CD4-positive, alpha-beta T cell treated with Interleukin-1 beta for 1 hour (primary cell): ENCODE results near the gene RAMACL.
A peak's percentile ranks its signal among the peaks of the same experiment; 100 is the strongest.

Source experiments
- DNase-seq, 2 donors: peaks; one replicate each; pipeline ENCODE4 v3.0.0-alpha.2; 2020 to 2022

Gene RAMACL

GRCh38 chr6:166572370-166573261, 13.9 kb downstream of the RAMACL start:
- DNase-seq, result no peak

DNA sequence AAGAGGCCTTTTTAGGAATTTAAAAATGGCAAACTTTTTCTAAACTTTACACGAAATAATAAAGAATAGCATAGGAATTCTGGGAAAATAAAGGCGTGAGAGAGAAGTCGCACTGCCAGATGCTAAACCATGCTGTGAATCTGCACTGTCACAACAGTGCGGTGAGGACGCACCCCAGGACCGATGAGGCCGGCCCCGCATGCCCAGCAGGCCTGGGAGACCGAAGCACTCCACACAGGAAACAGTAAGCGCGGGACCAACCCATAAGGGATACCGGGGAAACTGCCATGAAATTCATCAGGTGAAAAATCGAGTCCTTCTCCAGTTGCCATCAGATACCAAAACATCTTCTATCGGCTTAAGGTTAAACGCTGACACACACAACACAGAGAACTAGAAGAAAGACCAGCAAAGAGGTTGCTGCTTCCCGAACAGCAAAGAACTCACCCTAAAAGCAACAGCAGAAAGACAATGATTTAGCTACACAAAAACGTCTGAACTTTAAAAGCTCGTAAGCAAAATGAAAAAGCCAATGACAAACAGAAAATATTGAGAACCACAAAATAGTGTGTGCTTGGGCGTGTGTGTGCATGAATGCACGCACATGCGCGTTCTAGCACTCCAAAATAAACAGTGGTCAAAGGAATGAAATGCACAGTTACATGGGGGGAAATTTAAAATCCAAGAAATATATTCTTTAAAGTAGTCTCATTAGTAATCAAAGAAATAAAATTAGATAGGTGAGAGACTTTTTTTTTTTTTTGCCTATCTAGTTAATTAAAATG, 15.4 kb downstream of the RAMACL start:
- DNase-seq, result no peak

GRCh38 chr6:166569206-166569605, 17.3 kb downstream of the RAMACL start:
- no peak for DNase-seq

DNA sequence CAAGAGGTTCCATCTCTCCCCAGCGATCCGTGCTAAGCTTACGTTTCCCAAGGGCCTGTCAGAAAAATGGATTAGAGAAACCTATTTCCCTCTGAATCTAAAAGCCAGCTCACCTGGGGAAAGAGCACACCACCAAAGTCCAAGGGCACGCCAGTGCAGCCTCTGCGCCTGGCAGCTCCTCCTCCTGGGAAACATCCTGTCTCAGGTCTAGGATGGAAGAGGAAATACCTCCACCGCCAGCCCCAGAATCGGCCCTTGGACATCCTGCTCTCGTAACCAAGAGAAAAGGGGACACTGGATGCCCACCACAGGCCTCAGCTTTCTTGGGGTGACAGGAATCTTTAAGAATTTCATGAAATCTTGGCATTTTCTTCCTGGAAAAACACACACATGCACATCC, 18.7 kb downstream of the RAMACL start:
- DNase-seq, result no peak

DNA sequence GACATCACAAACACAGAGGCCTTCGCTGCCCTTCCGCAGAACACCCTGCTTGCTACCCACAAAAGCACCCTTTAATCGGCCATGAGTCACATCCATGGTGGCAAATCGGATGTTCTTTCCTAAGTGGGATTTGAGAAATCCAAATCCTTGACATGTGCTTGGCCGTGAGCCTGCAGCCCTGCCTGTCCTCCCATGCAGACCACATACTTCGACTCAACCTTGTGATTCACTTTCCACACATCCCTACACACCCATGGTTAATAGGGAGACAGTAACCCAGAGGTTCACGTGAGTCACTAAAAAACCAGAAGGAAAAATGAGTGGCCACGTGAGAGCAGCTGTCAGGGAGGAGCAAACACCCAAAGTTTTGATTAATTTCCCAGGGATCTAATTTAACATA, 19.4 kb downstream of the RAMACL start:
- DNase-seq, result no peak

DNA sequence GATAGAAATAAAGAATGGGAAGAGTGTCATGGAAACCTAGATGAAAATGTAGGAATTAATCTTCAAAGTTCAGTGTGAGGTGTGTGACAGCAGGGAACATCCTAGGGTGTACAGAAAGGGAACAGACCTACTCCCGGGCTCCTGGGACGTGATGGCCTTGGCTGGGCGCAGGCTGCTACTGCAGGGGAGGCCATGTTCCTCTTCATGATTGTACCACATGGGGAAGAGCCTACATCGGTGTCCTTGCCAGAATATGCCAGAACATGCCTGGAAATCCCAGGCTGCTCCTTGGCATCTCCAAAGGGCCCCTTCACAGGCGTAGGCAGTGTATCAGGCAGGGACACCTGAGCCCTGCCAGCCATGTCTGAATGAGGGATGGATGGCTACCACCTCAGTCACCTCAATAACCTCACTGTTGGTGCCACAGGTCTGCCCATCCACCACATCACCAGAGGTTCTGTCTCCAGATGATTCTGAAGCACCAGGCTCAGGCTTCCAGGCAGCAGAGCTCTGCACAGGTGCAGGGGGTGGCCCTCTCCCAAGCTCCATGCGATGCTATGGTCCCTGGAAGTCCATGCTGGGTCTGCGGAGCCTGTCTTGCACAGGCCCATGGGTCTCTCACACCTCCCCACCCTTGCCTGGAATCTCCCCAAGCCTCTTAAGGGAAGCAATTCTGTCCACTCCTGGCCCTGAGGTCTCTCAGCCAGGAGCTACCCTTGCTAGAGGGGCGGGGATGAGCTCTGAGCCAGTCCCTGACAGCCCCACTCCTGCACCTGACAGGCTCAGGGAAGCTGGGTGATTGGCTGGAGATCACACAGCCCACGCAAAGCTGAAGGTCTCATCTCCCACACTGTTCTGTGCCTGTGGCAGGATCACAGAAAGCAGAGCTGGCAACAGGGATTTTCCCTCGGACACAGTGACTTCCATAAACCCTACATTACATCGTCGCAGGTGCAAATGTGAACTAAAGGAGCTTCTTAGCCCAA, 20.2 kb downstream of the RAMACL start:
- no peak for DNase-seq

DNA sequence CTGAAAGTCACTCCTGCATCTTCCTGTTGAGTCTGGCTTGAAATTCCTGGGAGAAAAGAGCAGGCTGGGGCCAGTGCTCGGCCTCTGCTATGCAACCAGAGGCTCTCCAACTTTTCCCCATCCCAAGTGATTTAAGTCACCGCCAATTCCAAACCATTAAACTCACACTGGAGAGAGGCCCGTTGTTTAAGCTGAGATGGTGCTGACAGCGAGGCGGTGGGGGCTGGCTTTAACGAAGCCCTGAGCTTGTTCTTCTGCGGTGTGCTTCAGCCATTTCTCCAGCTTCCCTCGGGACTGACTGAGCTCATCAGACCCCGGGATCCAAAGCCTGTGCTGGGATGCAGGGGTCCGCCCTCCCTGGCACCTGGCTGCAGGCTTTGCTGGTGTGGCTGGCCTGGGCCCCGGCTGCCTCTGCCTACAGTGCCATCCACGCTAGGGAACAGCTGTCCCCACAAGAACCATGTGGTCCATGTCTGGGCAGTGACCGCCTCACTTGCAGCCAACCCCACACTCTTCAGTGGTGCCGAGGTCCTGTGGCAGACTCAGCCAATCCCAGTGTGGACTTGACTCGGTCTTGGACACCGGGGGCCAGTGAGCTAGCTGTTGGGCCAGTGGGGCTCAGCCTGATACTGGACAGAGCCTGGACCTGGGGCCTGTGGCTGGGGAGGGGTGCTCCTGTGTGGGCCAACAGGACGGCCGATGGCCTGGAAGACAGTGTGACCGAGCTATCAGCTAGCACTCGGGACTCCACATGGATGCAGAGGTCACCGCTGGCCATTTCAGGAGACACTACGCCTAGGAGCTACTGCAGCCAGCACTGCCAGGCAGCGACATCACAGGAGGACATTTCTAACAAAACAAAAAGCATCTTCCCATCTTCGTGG, 21.2 kb downstream of the RAMACL start:
- no peak for DNase-seq

DNA sequence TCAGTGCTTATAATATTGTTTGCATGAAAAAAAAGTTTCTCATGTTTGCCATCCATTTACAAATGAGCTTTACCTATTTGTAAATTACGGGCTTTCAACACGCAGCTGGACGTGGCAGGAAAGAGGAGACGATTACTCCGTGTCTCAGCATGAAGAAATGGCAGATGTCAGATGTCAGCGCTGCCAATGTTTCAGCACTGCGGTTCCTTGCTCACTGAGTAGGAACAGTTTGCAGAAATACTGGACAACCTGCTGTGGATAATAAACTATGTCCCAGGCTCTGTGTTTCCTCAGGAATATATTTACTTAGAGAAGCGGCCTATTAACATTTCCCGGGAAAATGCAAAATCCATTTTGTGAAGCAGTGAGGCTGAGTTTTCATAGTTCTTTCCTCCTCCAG, 22.7 kb downstream of the RAMACL start:
- DNase-seq, result no peak

GRCh38 chr6:166563200-166563599, 23.3 kb downstream of the RAMACL start:
- DNase-seq, result no peak

DNA sequence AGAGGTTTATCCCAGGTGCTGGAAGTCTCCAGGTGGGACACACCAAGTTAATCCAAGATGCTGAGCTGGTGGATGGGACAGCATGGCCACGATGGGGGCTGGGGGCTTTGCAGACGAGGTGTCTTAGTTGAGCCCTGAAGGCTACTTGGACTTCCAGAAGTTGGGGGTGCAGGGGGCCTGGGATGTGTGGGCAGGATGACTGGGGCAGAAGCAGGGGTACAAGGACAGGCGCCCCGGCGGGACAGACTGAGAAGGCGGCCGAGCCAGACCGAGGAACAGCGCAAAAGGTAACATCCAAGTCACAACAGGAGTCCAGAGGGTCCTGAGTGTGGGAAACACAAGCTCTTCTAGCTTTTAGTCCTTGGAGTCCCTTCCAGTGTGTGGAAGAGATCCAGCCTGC, 23.8 kb downstream of the RAMACL start:
- no peak for DNase-seq

DNA sequence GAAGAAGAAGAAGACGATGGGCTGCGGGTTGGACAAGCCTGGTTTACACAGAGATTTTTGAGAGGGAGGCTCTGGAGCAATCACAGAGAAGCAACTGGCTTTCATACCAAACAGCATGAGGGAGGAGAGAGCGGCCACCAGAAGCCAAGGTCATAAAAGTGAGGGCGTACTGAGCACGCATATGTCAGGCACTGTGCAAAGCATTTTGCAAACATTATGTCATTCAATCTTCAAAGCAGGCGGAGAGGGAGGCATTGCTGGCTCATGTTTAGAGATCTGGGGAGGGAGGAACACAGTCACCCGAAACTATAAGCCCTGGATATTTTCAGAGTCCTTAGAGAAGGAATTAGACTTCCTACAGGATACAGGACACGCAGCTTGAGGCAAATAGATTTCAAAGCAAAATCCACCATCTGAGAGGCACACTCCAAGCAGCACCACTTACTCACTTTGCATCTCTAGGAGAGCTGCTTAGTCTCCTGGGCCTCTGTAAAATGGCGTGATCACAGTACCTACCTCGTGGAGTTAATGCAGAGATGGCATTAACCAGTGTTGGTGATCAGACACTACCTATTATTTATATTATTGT, 24.6 kb downstream of the RAMACL start:
- DNase-seq, result no peak

DNA sequence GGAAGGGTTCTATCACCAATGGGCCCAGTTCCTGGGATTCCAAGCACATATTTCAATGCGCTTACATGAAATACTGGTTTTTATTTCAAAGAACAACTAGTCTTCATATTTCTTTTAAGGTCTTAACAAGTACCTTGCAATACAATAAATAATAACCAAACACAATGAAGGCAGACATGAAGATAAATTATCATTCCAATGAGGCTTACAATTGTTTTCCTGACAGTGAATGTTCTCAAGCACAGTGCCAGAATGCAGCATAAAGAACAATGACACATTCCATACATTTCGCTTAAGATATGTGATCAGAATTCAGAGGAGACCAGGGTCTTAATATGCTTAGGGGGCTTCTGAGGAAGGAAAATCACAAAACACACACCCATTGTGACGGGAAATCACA, 26.3 kb downstream of the RAMACL start:
- DNase-seq, result no peak

GRCh38 chr6:166559662-166560061, 26.8 kb downstream of the RAMACL start:
- no peak for DNase-seq

DNA sequence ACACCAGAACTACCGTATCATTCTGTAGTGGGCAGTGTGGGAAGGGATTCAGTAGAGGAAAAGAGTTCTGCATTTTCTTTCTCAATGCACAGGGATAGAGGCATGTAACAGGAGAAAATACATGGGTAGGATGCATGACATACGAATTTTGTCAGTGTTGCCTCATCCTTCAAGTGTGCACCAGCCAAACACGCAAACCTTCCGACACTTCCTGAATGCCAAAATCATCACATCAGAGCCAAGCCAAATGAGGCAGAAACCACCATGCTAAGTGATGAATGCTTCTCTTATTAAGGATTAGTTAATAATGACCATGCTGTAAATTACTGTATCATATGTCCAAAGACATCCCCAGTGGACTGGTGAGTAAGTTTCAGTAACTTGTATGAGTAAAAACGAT, 27.3 kb downstream of the RAMACL start:
- no peak for DNase-seq

GRCh38 chr6:166558156-166559005, 28.1 kb downstream of the RAMACL start:
- no peak for DNase-seq

GRCh38 chr6:166556863-166557322, 29.6 kb downstream of the RAMACL start:
- peak in 1 of 2 donors; percentile 21 for DNase-seq

DNA sequence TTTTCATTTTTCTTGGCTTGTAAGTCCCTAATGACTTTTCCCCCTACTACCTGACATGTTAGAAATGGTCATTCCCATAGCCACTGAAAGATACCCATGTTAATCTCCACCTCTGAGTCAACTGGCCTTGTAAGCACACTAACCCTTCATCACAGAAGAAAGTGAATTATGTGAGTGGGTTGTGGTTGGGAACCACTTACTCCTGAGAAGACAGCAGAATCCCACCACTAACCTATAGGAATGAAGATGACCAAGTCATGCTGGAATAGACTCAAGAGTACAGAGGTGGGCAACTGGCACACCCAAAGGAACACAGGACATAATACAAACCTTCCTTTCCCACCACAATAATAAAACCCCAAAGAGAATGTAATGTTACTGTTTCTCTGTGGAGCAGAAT, 30.1 kb downstream of the RAMACL start:
- DNase-seq, result no peak

- no peak for DNase-seq
Measured at GRCh38 chr6:166555086-166555485, 31.4 kb downstream of the RAMACL start.

DNA sequence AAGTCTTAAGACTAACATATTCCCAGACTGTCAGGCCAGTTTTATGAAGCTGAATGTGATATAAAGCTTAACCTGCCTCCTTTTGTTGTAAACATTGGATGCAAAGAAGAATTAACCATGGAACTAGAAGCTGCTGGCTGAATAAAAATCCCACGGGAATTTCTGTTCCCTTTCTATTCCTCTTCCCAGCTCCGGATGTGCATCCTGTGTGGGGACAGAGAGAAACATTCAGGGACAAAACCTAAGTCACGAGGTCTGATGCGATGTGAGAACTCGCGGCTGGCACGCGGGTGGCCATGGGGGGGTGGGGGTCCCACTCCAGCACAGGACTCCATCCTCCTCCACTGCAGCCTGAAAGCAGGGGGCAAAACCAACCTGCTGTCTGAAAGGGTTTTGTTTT, 32.2 kb downstream of the RAMACL start:
- DNase-seq, result no peak

- DNase-seq, result no peak
Measured at GRCh38 chr6:166553563-166554271, 32.8 kb downstream of the RAMACL start.
